GM18519 (cell line): ENCODE results near the gene COX11.

Experiments used
- ATAC-seq: cut with Tn5 transposase; IDR thresholded peaks from one replicate; pipeline ENCODE4 v1.9.1; 2021; ENCODE audit warnings: mild to moderate bottlenecking, moderate library complexity; ENCODE audit not compliant: unreplicated experiment, low FRiP score

COX11 gene

GRCh38 chr17:54968262-54968987, at the start of gene COX11, which contains the start of gene STXBP4:
Gene COX11 (minus strand): TSS chr17:54968654. CDS start chr17:54968646, 8 bp downstream.
Gene STXBP4 (plus strand): TSS chr17:54968765. CDS start chr17:54986220, 17,455 bp downstream.
- ATAC-seq = peak; percentile 93

GRCh38 chr17:55005520-55005919, 37.1 kb upstream of the COX11 start:
- ATAC-seq = peak; percentile 56

GRCh38 chr17:55004484-55004883, 36.0 kb upstream of the COX11 start:
- ATAC-seq = no peak

GRCh38 chr17:55002458-55002857, 34.0 kb upstream of the COX11 start:
- no peak for ATAC-seq

GRCh38 chr17:54996441-54996840, 28.0 kb upstream of the COX11 start:
- ATAC-seq = no peak

- ATAC-seq = peak; percentile 53
Measured at GRCh38 chr17:54992797-54993639, 24.6 kb upstream of the COX11 start.

- ATAC-seq = no peak
Measured at GRCh38 chr17:54991567-54991966, 23.1 kb upstream of the COX11 start.

GRCh38 chr17:54990118-54990517, 21.7 kb upstream of the COX11 start:
- no peak for ATAC-seq

GRCh38 chr17:54985476-54985875, 17.0 kb upstream of the COX11 start:
- ATAC-seq = no peak

- no peak for ATAC-seq
Measured at GRCh38 chr17:54983260-54983659, 14.8 kb upstream of the COX11 start.

GRCh38 chr17:54982399-54982798, 13.9 kb upstream of the COX11 start:
- ATAC-seq = no peak

- no peak for ATAC-seq
Measured at GRCh38 chr17:54980375-54980774, 11.9 kb upstream of the COX11 start.

GRCh38 chr17:54979657-54980056, 11.2 kb upstream of the COX11 start:
- ATAC-seq = no peak

- ATAC-seq = no peak
Measured at GRCh38 chr17:54977744-54978143, 9.3 kb upstream of the COX11 start.

GRCh38 chr17:54976316-54976715, 7.9 kb upstream of the COX11 start:
- ATAC-seq = no peak

- ATAC-seq = no peak
Measured at GRCh38 chr17:54974759-54975158, 6.3 kb upstream of the COX11 start.

GRCh38 chr17:54972406-54973138, 4.1 kb upstream of the COX11 start:
- no peak for ATAC-seq

- no peak for ATAC-seq
Measured at GRCh38 chr17:54971901-54972300, 3.4 kb upstream of the COX11 start.

- ATAC-seq = no peak
Measured at GRCh38 chr17:54971147-54971546, 2.7 kb upstream of the COX11 start.

- ATAC-seq = no peak
Measured at GRCh38 chr17:54969658-54970572, 1.5 kb upstream of the COX11 start.
